Psoas muscle (tissue), 8 donors: ENCODE results near the gene UGGT1. TPM values are rescaled to one million over a fixed set of nuclear protein-coding genes. Genes with fewer than 3 reads are reported as not detected.
"Not testable (repeated sequence)": the region's sequence is repeated elsewhere in the genome, so short reads cannot be mapped to it uniquely, and the experiment has no call there.

Experiments
- ATAC-seq, 4 donors: fragments of 200-7000 bp; cut with Tn5 transposase; one replicate each; pipeline ENCODE4 v1.9.1; 2020; ENCODE audit warnings: moderate library complexity in 3 of 4, mild to moderate bottlenecking in 2 of 4
- DNase-seq, 2 donors: peaks; one replicate each; pipeline ENCODE4 v3.0.0-alpha.2; 2020
- H3K27ac ChIP-seq: fragments of 200-600 bp; one replicate; pipeline ENCODE4 v1.8.0; 2022
- H3K27me3 ChIP-seq, 3 donors: fragments of 200-600 bp in 1 of 3; one replicate each; pipeline versions ENCODE4 v1.6.1 to v1.8.0; 2013 to 2022; ENCODE audit warnings: low read length in 2 of 3, mild to moderate bottlenecking in 2 of 3, moderate library complexity in 1 of 3; ENCODE audit not compliant: insufficient read depth in 3 of 3
- H3K36me3 ChIP-seq, 2 donors: fragments of 200-600 bp in 1 of 2; one replicate each; pipeline versions ENCODE4 v1.6.1 to v1.8.0; 2013 to 2022; ENCODE audit warnings: low read depth in 1 of 2, mild to moderate bottlenecking in 1 of 2, moderate library complexity in 1 of 2; ENCODE audit not compliant: insufficient read depth in 1 of 2
- H3K4me1 ChIP-seq: fragments of 200-600 bp; one replicate; pipeline ENCODE4 v1.8.0; 2022
- H3K4me3 ChIP-seq: fragments of 200-600 bp; one replicate; pipeline ENCODE4 v1.8.0; 2022; ENCODE audit warnings: mild to moderate bottlenecking
- H3K9me3 ChIP-seq: fragments of 200-600 bp; one replicate; pipeline ENCODE4 v1.8.0; 2022
- WGBS, 3 donors: extraction: QIAGEN DNeasy Blood & Tissue Kit; methylation state at CpG; one replicate each; pipeline versions ENCODE4 v1.1.6 to v1.1.7; 2013; 5-methylcytosine and 5-hydroxymethylcytosine counted together
- intact Hi-C, 2 donors: fragments of 100-400 bp; cut with DNase I; formaldehyde crosslinking; loops; one replicate each; pipeline versions ENCODE4 v1.11.0 to v1.14.2; 2022
- polyA plus RNA-seq, 3 donors: library from polyadenylated mRNA; stranded (reverse); fragments of 200-250 nt; gene quantifications; one replicate each; pipeline ENCODE4 v1.2.3, GENCODE V29; 2013
- total RNA-seq, 4 donors: library from RNA; stranded (reverse); fragmentation: NEBNext Ultra II Directional in 2 of 4; extraction: Animal tissue kit (Norgen Biotek cat#: 25700) in 2 of 4; gene quantifications; one replicate each; pipeline versions ENCODE4 v1.2.1 to v1.2.4, GENCODE V29; 2021 to 2023
- TF ChIP-seq, protein P1 (sequence below): fragments of 200-600 bp; IDR thresholded peaks from one replicate; pipeline ENCODE4 v1.8.0; 2022; ENCODE audit warnings: antibody characterized with exemption
- donor health status: healthy with polysubstance abuse.
- donor health status: DM: no; HTN: no; CAD: no; lungs with moderate emphysema.
- donor health status: Bipolar disorder and iron deficiency.
- donor health status: healthy.
- donor health status: DM: yes; HTN: yes; CAD: no.
- donor health status: DM: no; HTN: no; CAD: no.
- donor health status: DM: no; HTN: no; CAD: no.
- donor health status: DM: yes; HTN: yes; CAD: no.

Gene UGGT1
- total and polyA plus RNA-seq, 7 donors, result 11.1 to 41.7 (median 32.1) TPM

DNA sequence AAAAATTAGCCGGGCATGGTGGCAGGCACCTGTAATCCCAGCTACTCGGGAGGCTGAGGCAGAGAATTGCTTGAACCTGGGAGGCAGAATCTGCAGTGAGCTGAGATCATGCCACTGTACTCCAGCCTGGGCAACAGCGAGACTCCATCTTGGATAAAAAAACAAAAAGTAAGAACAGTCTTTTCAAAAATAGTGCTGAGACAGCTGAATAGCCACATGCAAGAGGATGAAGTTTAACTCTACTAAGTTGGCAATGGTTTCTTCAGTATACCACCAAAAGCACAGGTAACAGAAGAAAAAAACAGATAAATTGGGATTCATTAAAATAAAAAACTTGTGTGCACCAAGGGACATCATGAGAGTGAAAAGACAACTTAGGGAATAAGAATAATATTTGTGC lies 115.2 kb downstream of the UGGT1 start:
- intact Hi-C loops, result no loop called here
- ATAC-seq, result no peak
- Histone ChIP-seq H3K27me3 (no peaks in the 10 kb centered on the region), H3K36me3 (no peaks in the 10 kb centered on the region), H3K4me1 (no peaks in the 10 kb centered on the region), H3K9me3 (peaks cover 4% of the 10 kb centered on the region), H3K27ac (no peak overlapping the region), H3K4me3 (no peak overlapping the region)
- WGBS, 3 donors, result 74 to 88% (median 88%) methylated on average over 3 of the region's 3 CpGs
- TF ChIP-seq, protein P1, sequence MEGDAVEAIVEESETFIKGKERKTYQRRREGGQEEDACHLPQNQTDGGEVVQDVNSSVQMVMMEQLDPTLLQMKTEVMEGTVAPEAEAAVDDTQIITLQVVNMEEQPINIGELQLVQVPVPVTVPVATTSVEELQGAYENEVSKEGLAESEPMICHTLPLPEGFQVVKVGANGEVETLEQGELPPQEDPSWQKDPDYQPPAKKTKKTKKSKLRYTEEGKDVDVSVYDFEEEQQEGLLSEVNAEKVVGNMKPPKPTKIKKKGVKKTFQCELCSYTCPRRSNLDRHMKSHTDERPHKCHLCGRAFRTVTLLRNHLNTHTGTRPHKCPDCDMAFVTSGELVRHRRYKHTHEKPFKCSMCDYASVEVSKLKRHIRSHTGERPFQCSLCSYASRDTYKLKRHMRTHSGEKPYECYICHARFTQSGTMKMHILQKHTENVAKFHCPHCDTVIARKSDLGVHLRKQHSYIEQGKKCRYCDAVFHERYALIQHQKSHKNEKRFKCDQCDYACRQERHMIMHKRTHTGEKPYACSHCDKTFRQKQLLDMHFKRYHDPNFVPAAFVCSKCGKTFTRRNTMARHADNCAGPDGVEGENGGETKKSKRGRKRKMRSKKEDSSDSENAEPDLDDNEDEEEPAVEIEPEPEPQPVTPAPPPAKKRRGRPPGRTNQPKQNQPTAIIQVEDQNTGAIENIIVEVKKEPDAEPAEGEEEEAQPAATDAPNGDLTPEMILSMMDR, result no peak
- no peak for DNase-seq

DNA sequence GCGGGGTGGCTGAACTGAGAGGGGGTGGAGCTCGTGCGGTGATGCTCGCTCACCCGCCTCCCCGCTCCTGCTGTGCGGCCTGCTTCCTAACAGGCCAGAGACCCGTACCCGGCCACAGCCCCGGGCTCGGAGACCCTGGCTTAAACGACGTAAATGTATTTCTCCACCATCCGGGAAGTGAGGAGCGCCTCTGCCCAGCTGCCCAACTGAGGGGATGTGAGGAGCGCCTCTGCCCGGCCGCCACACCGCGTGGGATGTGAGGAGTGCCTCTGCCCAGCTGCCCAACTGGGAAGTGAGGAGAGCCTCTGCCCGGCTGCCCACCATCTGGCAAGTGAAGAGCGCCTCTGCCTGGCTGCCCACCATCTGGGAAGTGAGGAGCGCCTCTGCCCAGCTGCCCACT lies 117.0 kb downstream of the UGGT1 start:
- intact Hi-C loops, result no loop called here
- Histone ChIP-seq H3K4me3 (no peak overlapping the region), H3K36me3 (no peaks in the 10 kb centered on the region), H3K4me1 (no peaks in the 10 kb centered on the region), H3K27me3 (no peaks in the 10 kb centered on the region), H3K27ac (no peak overlapping the region), H3K9me3 (peaks cover 4% of the 10 kb centered on the region)
- 96 to 98% (median 97%) methylated on average over 22 to 23 of the region's 23 CpGs for WGBS, 3 donors
- TF ChIP-seq, protein P1, result no peak
- no peak for DNase-seq
- no peak for ATAC-seq

- H3K4me3 ChIP-seq, intact Hi-C loops, H3K27ac ChIP-seq, H3K4me1 ChIP-seq, DNase-seq, H3K27me3 ChIP-seq, H3K36me3 ChIP-seq, ATAC-seq, H3K9me3 ChIP-seq: not testable (repeated sequence)
- WGBS, 3 donors, result 85 to 90% (median 87%) methylated on average over 15 to 22 of the region's 22 CpGs
Observed at GRCh38 chr2:128208631-128209324, 117.8 kb downstream of the UGGT1 start.

- no peaks in the 10 kb centered on the region for H3K9me3 ChIP-seq
- DNase-seq (no peak), ATAC-seq (no peak)
- no peaks in the 10 kb centered on the region for H3K36me3 ChIP-seq
- intact Hi-C loops, result no loop called here
- no peak overlapping the region for H3K4me3 ChIP-seq
- no peaks in the 10 kb centered on the region for H3K27me3 ChIP-seq
- TF ChIP-seq, protein P1, result no peak
- no peak overlapping the region for H3K27ac ChIP-seq
- no peaks in the 10 kb centered on the region for H3K4me1 ChIP-seq
- WGBS, 3 donors, result 86 to 94% (median 88%) methylated on average over 14 of the region's 14 CpGs
Observed at GRCh38 chr2:128214251-128214650, 123.3 kb downstream of the UGGT1 start.

DNA sequence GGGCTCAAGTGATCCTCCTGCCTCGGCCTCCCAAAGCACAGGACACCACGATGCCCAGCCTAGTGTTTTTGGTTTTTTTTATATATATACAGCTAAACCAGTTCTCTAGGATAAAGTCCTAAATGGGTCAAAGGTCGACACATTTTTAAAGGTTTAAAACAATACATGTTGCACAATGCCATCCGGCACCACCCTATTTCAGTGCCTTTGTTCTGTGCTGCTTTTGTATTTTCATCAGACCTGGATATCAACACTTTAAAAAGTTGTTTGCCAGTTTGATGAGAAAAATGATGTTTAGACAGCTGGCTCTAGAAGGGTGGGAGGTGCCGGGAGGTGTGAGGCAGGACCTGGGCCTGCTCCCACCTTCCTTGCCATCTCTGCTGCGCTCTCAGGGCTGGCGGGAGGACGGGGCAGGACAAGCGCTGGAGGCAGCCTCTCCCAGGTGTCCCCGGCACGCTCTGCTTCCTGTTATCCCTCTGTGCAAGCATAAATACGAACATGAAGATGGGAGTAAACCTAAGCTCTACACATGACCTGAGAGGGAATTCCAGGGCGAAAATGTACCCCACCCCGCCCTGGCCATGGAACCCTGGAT lies 124.0 kb downstream of the UGGT1 start:
- Histone ChIP-seq H3K9me3 (no peaks in the 10 kb centered on the region), H3K4me3 (no peak overlapping the region), H3K36me3 (no peaks in the 10 kb centered on the region), H3K4me1 (no peaks in the 10 kb centered on the region), H3K27me3 (no peaks in the 10 kb centered on the region), H3K27ac (no peak overlapping the region)
- WGBS, 3 donors, result 90 to 91% (median 90%) methylated on average over 14 of the region's 14 CpGs
- no peak for ATAC-seq
- TF ChIP-seq, protein P1, result no peak
- DNase-seq, result no peak
- intact Hi-C loops, result no loop called here
